ENCODE results near the gene PICALM.

DNA sequence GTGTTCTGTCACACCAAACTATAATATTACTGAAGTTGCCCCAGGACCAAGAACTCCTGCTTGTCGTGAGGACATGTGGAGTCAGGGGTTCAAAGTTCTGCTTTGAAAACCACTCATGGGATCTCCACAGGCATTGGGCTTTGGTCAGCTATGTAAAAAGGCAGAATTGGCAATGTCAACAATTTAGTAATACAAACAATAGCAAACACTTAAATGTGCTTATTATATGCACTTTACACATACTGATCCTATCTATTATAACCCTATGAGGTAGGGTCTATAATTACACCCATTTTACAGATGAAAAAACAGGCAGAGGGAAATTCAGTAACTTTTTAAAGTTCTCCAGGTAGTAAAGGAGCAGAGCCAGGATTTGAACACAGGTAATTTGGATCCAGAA, 119.1 kb downstream of the PICALM start:
- TF ChIP-seq IRX3 (CRISPR knock-in tag; IDR thresholded peaks at IDR 0.05; ENCODE audit: borderline replicate concordance, low read depth), result no peak
- TF ChIP-seq, protein P1, sequence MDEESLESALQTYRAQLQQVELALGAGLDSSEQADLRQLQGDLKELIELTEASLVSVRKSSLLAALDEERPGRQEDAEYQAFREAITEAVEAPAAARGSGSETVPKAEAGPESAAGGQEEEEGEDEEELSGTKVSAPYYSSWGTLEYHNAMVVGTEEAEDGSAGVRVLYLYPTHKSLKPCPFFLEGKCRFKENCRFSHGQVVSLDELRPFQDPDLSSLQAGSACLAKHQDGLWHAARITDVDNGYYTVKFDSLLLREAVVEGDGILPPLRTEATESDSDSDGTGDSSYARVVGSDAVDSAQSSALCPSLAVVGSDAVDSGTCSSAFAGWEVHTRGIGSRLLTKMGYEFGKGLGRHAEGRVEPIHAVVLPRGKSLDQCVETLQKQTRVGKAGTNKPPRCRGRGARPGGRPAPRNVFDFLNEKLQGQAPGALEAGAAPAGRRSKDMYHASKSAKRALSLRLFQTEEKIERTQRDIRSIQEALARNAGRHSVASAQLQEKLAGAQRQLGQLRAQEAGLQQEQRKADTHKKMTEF (CRISPR knock-in tag; IDR thresholded peaks at IDR 0.05), result no peak
